Posterior cingulate gyrus (tissue), 11 donors: Measurements from ENCODE around the gene FHAD1.

Experiments
- DNase-seq, 10 donors: peaks; one replicate each; pipeline versions ENCODE4 v3.0.0 to v3.0.0-alpha.2; 2020 to 2021; ENCODE audit warnings: mixed read lengths in 3 of 10
- intact Hi-C: fragments of 100-400 bp; cut with DNase I; formaldehyde crosslinking; loops from one replicate; pipeline ENCODE4 v1.15.1; 2023

Gene FHAD1

GRCh38 chr1:15272782-15273127 lies 25.7 kb downstream of the FHAD1 start:
- intact Hi-C loops, result loop anchor here (1.0 to 10.0 kb wide), 2 partner anchors 120 to 148 kb away; no protein-coding TSS in a partner anchor
- no peak for DNase-seq

- intact Hi-C loops, result loop anchor here (10.0 kb wide), 1 partner anchor 148 kb away; no protein-coding TSS in a partner anchor
- no peak for DNase-seq
Measured at GRCh38 chr1:15273274-15273673, 26.3 kb downstream of the FHAD1 start.

GRCh38 chr1:15275921-15276683 lies 29.1 kb downstream of the FHAD1 start:
- DNase-seq, result peak in 1 of 10 donors; percentile 80

GRCh38 chr1:15276691-15277446 lies 29.8 kb downstream of the FHAD1 start:
- no peak for DNase-seq
- intact Hi-C loops, result loop anchor here (10.0 kb wide), 1 partner anchor 152 kb away; no protein-coding TSS in a partner anchor

More at GRCh38 chr1:15275921-15276683, 29.1 kb downstream of the FHAD1 start:
- intact Hi-C loops, result loop anchor here (10.0 kb wide), 1 partner anchor 151 kb away; no protein-coding TSS in a partner anchor

- intact Hi-C loops, result loop anchor here (10.0 kb wide), 1 partner anchor 153 kb away; no protein-coding TSS in a partner anchor
- peak in 1 of 10 donors; percentile 33 for DNase-seq
Measured at GRCh38 chr1:15277447-15277838, 30.4 kb downstream of the FHAD1 start.

GRCh38 chr1:15277933-15278332 lies 30.9 kb downstream of the FHAD1 start:
- intact Hi-C loops, result loop anchor here (10.0 kb wide), 1 partner anchor 153 kb away; no protein-coding TSS in a partner anchor

GRCh38 chr1:15279576-15280230 lies 32.7 kb downstream of the FHAD1 start:
- DNase-seq, result peak in 1 of 10 donors; percentile 74
- intact Hi-C loops, result loop anchor here (10.0 kb wide), 1 partner anchor 155 kb away; no protein-coding TSS in a partner anchor

More at GRCh38 chr1:15277933-15278332, 30.9 kb downstream of the FHAD1 start:
- no peak for DNase-seq

- DNase-seq, result no peak
- intact Hi-C loops, result no loop called here
Measured at GRCh38 chr1:15280416-15280815, 33.4 kb downstream of the FHAD1 start.

- peak in 1 of 10 donors; percentile 48 for DNase-seq
- intact Hi-C loops, result no loop called here
Measured at GRCh38 chr1:15282038-15282437, 35.0 kb downstream of the FHAD1 start.

- peak in 1 of 10 donors; percentile 63 for DNase-seq
- intact Hi-C loops, result no loop called here
Measured at GRCh38 chr1:15282810-15283474, 35.9 kb downstream of the FHAD1 start.

- intact Hi-C loops, result no loop called here
- DNase-seq, result peak in 1 of 10 donors; percentile 62
Measured at GRCh38 chr1:15283526-15283925, 36.5 kb downstream of the FHAD1 start.

- intact Hi-C loops, result no loop called here
- no peak for DNase-seq
Measured at GRCh38 chr1:15286452-15286851, 39.4 kb downstream of the FHAD1 start.

- intact Hi-C loops, result no loop called here
Measured at GRCh38 chr1:15287035-15287979, 40.3 kb downstream of the FHAD1 start.

GRCh38 chr1:15288173-15288926 lies 41.3 kb downstream of the FHAD1 start:
- intact Hi-C loops, result no loop called here

More at GRCh38 chr1:15287035-15287979, 40.3 kb downstream of the FHAD1 start:
- peak in 1 of 10 donors; percentile 28 for DNase-seq

GRCh38 chr1:15289251-15289651 lies 42.2 kb downstream of the FHAD1 start:
- intact Hi-C loops, result no loop called here
- DNase-seq, result peak in 1 of 10 donors; percentile 79

More at GRCh38 chr1:15288173-15288926, 41.3 kb downstream of the FHAD1 start:
- DNase-seq, result peak in 4 of 10 donors; percentile 18 to 86 (median 24)

- intact Hi-C loops, result no loop called here
- DNase-seq, result no peak
Measured at GRCh38 chr1:15290382-15290781, 43.4 kb downstream of the FHAD1 start.

- DNase-seq, result no peak
- intact Hi-C loops, result no loop called here
Measured at GRCh38 chr1:15295696-15296095, 48.7 kb downstream of the FHAD1 start.
